ENCODE data around the gene FOXG1. TPM values are rescaled to one million over a fixed set of nuclear protein-coding genes. Genes with fewer than 3 reads are reported as not detected.
A peak's percentile ranks its signal among the peaks of the same experiment; 100 is the strongest.

FOXG1 gene
- total and polyA plus RNA-seq, 2 of the 4 experiments (the other 2 are of a cell fraction), result not detected

- no peak overlapping the region for H3K4me2 ChIP-seq (ENCODE audit: low read depth, low read length)
- H3K36me3 ChIP-seq (ENCODE audit: control insufficient read depth, insufficient read depth, low read length), result no peaks in the 10 kb centered on the region
- CTCF ChIA-PET, result no interaction called here
- BruUV-seq (replicated peaks), result no TSS peak
- no peaks in the 10 kb centered on the region for H3K4me1 ChIP-seq (ENCODE audit: control insufficient read depth, insufficient read depth, low read length)
- H3K27ac ChIP-seq (ENCODE audit: insufficient read depth, low read length), result no peak overlapping the region
- H2AK5ac ChIP-seq (ENCODE audit: low read depth, low read length), result no peak overlapping the region
- H2BK120ac ChIP-seq (ENCODE audit: low read depth, low read length), result no peak overlapping the region
- H3K27me3 ChIP-seq (ENCODE audit: control insufficient read depth, insufficient read depth, low read length), result no peaks in the 10 kb centered on the region
- no peak overlapping the region for H3K4ac ChIP-seq (ENCODE audit: low read depth, low read length)
- TF ChIP-seq NFE2L2 (IDR thresholded peaks at IDR 0.05; ENCODE audit: low read depth, low read length), result peak; percentile 68
- no peak for TF ChIP-seq RFX5 (IDR thresholded peaks at IDR 0.05; ENCODE audit: low read depth, low read length)
- TF ChIP-seq MAFK (IDR thresholded peaks at IDR 0.05; ENCODE audit: low read depth, low read length), result no peak
- no peak for TF ChIP-seq BHLHE40 (IDR thresholded peaks at IDR 0.05; ENCODE audit: low read depth, low read length)
- TF ChIP-seq CHD1 (IDR thresholded peaks at IDR 0.05; ENCODE audit: low read depth, low read length), result no peak
- H2AFZ ChIP-seq (replicated peaks; ENCODE audit: low read length, poor library complexity), result no peak overlapping the region
- no peaks in the 10 kb centered on the region for H4K20me1 ChIP-seq (ENCODE audit: insufficient read depth, low read length)
- ATAC-seq (ENCODE audit: low read depth) (no peak), DNase-seq (no peak)
- no peak overlapping the region for H2BK5ac ChIP-seq (ENCODE audit: low read depth, low read length, poor library complexity, severe bottlenecking)
- in situ Hi-C loops (cut with MboI; ENCODE audit: low sequenced_read_pairs) (no loop called here), intact Hi-C loops (cut with micrococcal nuclease) (no loop called here), dilution Hi-C loops (cut with HindIII; ENCODE audit: low sequenced_read_pairs, unreplicated experiment) (no loop called here)
- no peak overlapping the region for H3K14ac ChIP-seq (replicated peaks; ENCODE audit: low read depth, low read length)
- H3K18ac ChIP-seq (ENCODE audit: low read depth, low read length), result no peak overlapping the region
- H2AK9ac ChIP-seq (replicated peaks; ENCODE audit: low read depth, low read length, poor library complexity), result no peak overlapping the region
- H4K5ac ChIP-seq (ENCODE audit: low read depth, low read length), result no peak overlapping the region
- no peaks in the 10 kb centered on the region for H3K9me1 ChIP-seq (ENCODE audit: insufficient read depth, low read length)
- H3K79me1 ChIP-seq (ENCODE audit: low read depth in 1 of 2, low read length in 2 of 2), result no peaks in the 10 kb centered on the region
- no peak overlapping the region for H2BK20ac ChIP-seq (ENCODE audit: low read depth, low read length)
- no peaks in the 10 kb centered on the region for H3K9me3 ChIP-seq (ENCODE audit: control insufficient read depth, insufficient read depth, low read length)
- H4K8ac ChIP-seq (ENCODE audit: low read depth in 2 of 2, low read length in 2 of 2), result no peak overlapping the region
- no peak overlapping the region for H3K23ac ChIP-seq (ENCODE audit: low read depth, low read length)
- WGBS, 2 experiments (ENCODE audit: extremely low coverage in 2 of 2, insufficient read length in 1 of 2), result 100% methylated on average over 1 of the region's 3 CpGs; no CpG with 5 or more reads in 1 of the 2 experiments
- H2BK15ac ChIP-seq (ENCODE audit: low read depth, low read length), result no peak overlapping the region
- POLR2A ChIA-PET (ENCODE audit: unreplicated experiment), result no interaction called here
- no peak overlapping the region for H3K4me3 ChIP-seq (ENCODE audit: insufficient read depth, low read depth, low read length)
- H4K91ac ChIP-seq (ENCODE audit: insufficient read depth, low read depth, low read length), result no peak overlapping the region
- H3K9ac ChIP-seq (ENCODE audit: low read depth, low read length), result no peak overlapping the region
- H3K56ac ChIP-seq (ENCODE audit: extremely low read depth, insufficient read depth, low read length), result no peak overlapping the region
These were observed 24.3 kb upstream of the FOXG1 start for GRCh38 chr14:28742171-28742846.
